ENCODE data around the gene HYLS1. TPM values are rescaled to one million over a fixed set of nuclear protein-coding genes. Genes with fewer than 3 reads are reported as not detected.
"Not testable (repeated sequence)": the region's sequence is repeated elsewhere in the genome, so short reads cannot be mapped to it uniquely, and the experiment has no call there.

Gene HYLS1
- total and polyA plus RNA-seq, 2 donors (not counting 1 experiment from before 2014, with no cell fraction given) = 6.3 to 6.8 TPM

GRCh38 chr11:125862786-125863185 is 24.7 kb upstream of the HYLS1 start:
- not testable (repeated sequence) for H3K4me2 ChIP-seq (ENCODE audit: extremely low read depth, insufficient read depth, low read length); H3K27ac ChIP-seq (ENCODE audit: insufficient read depth, low read length); H3K27me3 ChIP-seq (ENCODE audit: control insufficient read depth, insufficient read depth, low read length); H3K79me2 ChIP-seq (ENCODE audit: control insufficient read depth, insufficient read depth, low read length); H3K4me1 ChIP-seq (ENCODE audit: control insufficient read depth, extremely low read depth, insufficient read depth, low read length); DNase-seq (ENCODE audit: low read depth in 2 of 2); H3K4me3 ChIP-seq (replicated peaks in 1 of 4; ENCODE audit: control extremely low read depth in 1 of 4, insufficient read depth in 1 of 4, low read depth in 3 of 4, low read length in 4 of 4); H3K9me3 ChIP-seq (ENCODE audit: control insufficient read depth, insufficient read depth, low read depth, low read length); H4K20me1 ChIP-seq (ENCODE audit: control insufficient read depth, extremely low read depth, insufficient read depth, low read length); H3K36me3 ChIP-seq (ENCODE audit: control insufficient read depth, insufficient read depth, low read length); H3K9ac ChIP-seq (ENCODE audit: insufficient read depth, low read length); H2AFZ ChIP-seq (ENCODE audit: low read length)

- H4K20me1 ChIP-seq (ENCODE audit: control insufficient read depth, extremely low read depth, insufficient read depth, low read length); H3K79me2 ChIP-seq (ENCODE audit: control insufficient read depth, insufficient read depth, low read length); H3K4me1 ChIP-seq (ENCODE audit: control insufficient read depth, extremely low read depth, insufficient read depth, low read length); H3K4me3 ChIP-seq (replicated peaks in 1 of 4; ENCODE audit: control extremely low read depth in 1 of 4, insufficient read depth in 1 of 4, low read depth in 3 of 4, low read length in 4 of 4); H3K9ac ChIP-seq (ENCODE audit: insufficient read depth, low read length); H3K36me3 ChIP-seq (ENCODE audit: control insufficient read depth, insufficient read depth, low read length); H3K9me3 ChIP-seq (ENCODE audit: control insufficient read depth, insufficient read depth, low read depth, low read length); H3K27ac ChIP-seq (ENCODE audit: insufficient read depth, low read length); H3K4me2 ChIP-seq (ENCODE audit: extremely low read depth, insufficient read depth, low read length); H2AFZ ChIP-seq (ENCODE audit: low read length); H3K27me3 ChIP-seq (ENCODE audit: control insufficient read depth, insufficient read depth, low read length); DNase-seq (ENCODE audit: low read depth in 2 of 2): not testable (repeated sequence)
Measured at GRCh38 chr11:125865354-125865753, 22.1 kb upstream of the HYLS1 start.

GRCh38 chr11:125869521-125869920 is 17.9 kb upstream of the HYLS1 start:
- no peak overlapping the region for H3K9ac ChIP-seq (ENCODE audit: insufficient read depth, low read length)
- no peaks in the 10 kb centered on the region for H4K20me1 ChIP-seq (ENCODE audit: control insufficient read depth, extremely low read depth, insufficient read depth, low read length)
- no peak overlapping the region for H3K27ac ChIP-seq (ENCODE audit: insufficient read depth, low read length)
- H2AFZ ChIP-seq (ENCODE audit: low read length) = no peak overlapping the region
- H3K79me2 ChIP-seq (ENCODE audit: control insufficient read depth, insufficient read depth, low read length) = no peaks in the 10 kb centered on the region
- no peak overlapping the region for H3K4me3 ChIP-seq (replicated peaks in 1 of 4; ENCODE audit: control extremely low read depth in 1 of 4, insufficient read depth in 1 of 4, low read depth in 3 of 4, low read length in 4 of 4)
- no peaks in the 10 kb centered on the region for H3K4me1 ChIP-seq (ENCODE audit: control insufficient read depth, extremely low read depth, insufficient read depth, low read length)
- H3K4me2 ChIP-seq (ENCODE audit: extremely low read depth, insufficient read depth, low read length) = no peak overlapping the region
- no peaks in the 10 kb centered on the region for H3K27me3 ChIP-seq (ENCODE audit: control insufficient read depth, insufficient read depth, low read length)
- H3K36me3 ChIP-seq (ENCODE audit: control insufficient read depth, insufficient read depth, low read length) = no peaks in the 10 kb centered on the region
- DNase-seq (ENCODE audit: low read depth in 2 of 2) = peak in 1 of 2 donors; percentile 8
- H3K9me3 ChIP-seq (ENCODE audit: control insufficient read depth, insufficient read depth, low read depth, low read length) = no peaks in the 10 kb centered on the region
- no peak for TF ChIP-seq EZH2 (IDR thresholded peaks at IDR 0.05; ENCODE audit: low read length, missing control alignments)
- no peak for TF ChIP-seq CTCF (conservative IDR thresholded peaks at IDR 0.05 in 1 of 2, IDR thresholded peaks at IDR 0.05 in 1 of 2; ENCODE audit: low read depth in 1 of 2, low read length in 2 of 2)

GRCh38 chr11:125871391-125872137 is 15.9 kb upstream of the HYLS1 start:
- Histone ChIP-seq H3K4me3 (replicated peaks in 1 of 4; ENCODE audit: control extremely low read depth in 1 of 4, insufficient read depth in 1 of 4, low read depth in 3 of 4, low read length in 4 of 4) (no peak overlapping the region), H3K4me2 (ENCODE audit: extremely low read depth, insufficient read depth, low read length) (no peak overlapping the region), H3K9ac (ENCODE audit: insufficient read depth, low read length) (no peak overlapping the region), H3K27ac (ENCODE audit: insufficient read depth, low read length) (no peak overlapping the region), H3K27me3 (ENCODE audit: control insufficient read depth, insufficient read depth, low read length) (no peaks in the 10 kb centered on the region), H3K9me3 (ENCODE audit: control insufficient read depth, insufficient read depth, low read depth, low read length) (no peaks in the 10 kb centered on the region), H4K20me1 (ENCODE audit: control insufficient read depth, extremely low read depth, insufficient read depth, low read length) (no peaks in the 10 kb centered on the region), H3K79me2 (ENCODE audit: control insufficient read depth, insufficient read depth, low read length) (no peaks in the 10 kb centered on the region), H3K36me3 (ENCODE audit: control insufficient read depth, insufficient read depth, low read length) (no peaks in the 10 kb centered on the region), H3K4me1 (ENCODE audit: control insufficient read depth, extremely low read depth, insufficient read depth, low read length) (no peaks in the 10 kb centered on the region), H2AFZ (ENCODE audit: low read length) (no peak overlapping the region)
- peak; percentile 22 to 34 for DNase-seq (ENCODE audit: low read depth in 2 of 2)
- TF ChIP-seq CTCF (conservative IDR thresholded peaks at IDR 0.05 in 1 of 2, IDR thresholded peaks at IDR 0.05 in 1 of 2; ENCODE audit: low read depth in 1 of 2, low read length in 2 of 2) = peak; percentile 53 to 75
- no peak for TF ChIP-seq EZH2 (IDR thresholded peaks at IDR 0.05; ENCODE audit: low read length, missing control alignments)
